BLaER1 (cell line): ENCODE measurements around the gene NUP155.
"Not testable (repeated sequence)": the region's sequence is repeated elsewhere in the genome, so short reads cannot be mapped to it uniquely, and the experiment has no call there.

Experiments used
- H3K27ac ChIP-seq: shearing (Covaris generic); formaldehyde crosslinking; 2 replicates; pipeline ENCODE4 v1.8.1; 2022
- H3K27me3 ChIP-seq: shearing (Covaris generic); formaldehyde crosslinking; 2 replicates; pipeline ENCODE4 v1.8.1; 2022
- H3K36me3 ChIP-seq: shearing (Covaris generic); formaldehyde crosslinking; 2 replicates; pipeline ENCODE4 v1.8.1; 2022
- H3K4me1 ChIP-seq: shearing (Covaris generic); formaldehyde crosslinking; 2 replicates; pipeline ENCODE4 v1.8.1; 2022
- H3K4me2 ChIP-seq: shearing (Covaris generic); formaldehyde crosslinking; 2 replicates; pipeline ENCODE4 v1.8.1; 2022
- H3K4me3 ChIP-seq: shearing (Covaris generic); formaldehyde crosslinking; 2 replicates; pipeline ENCODE4 v1.8.1; 2022
- H3K9ac ChIP-seq: shearing (Covaris generic); formaldehyde crosslinking; 2 replicates; pipeline ENCODE4 v1.8.1; 2022
- H3K9me3 ChIP-seq: shearing (Covaris generic); formaldehyde crosslinking; 2 replicates; pipeline ENCODE4 v1.8.1; 2022
- H4K20me1 ChIP-seq: shearing (Covaris generic); formaldehyde crosslinking; 2 replicates; pipeline ENCODE4 v1.8.1; 2022
- Cebpa-rat ChIP-seq: shearing (Covaris generic); IDR thresholded peaks from 2 replicates; pipeline ENCODE4 v1.8.1; 2022

The NUP155 gene

DNA sequence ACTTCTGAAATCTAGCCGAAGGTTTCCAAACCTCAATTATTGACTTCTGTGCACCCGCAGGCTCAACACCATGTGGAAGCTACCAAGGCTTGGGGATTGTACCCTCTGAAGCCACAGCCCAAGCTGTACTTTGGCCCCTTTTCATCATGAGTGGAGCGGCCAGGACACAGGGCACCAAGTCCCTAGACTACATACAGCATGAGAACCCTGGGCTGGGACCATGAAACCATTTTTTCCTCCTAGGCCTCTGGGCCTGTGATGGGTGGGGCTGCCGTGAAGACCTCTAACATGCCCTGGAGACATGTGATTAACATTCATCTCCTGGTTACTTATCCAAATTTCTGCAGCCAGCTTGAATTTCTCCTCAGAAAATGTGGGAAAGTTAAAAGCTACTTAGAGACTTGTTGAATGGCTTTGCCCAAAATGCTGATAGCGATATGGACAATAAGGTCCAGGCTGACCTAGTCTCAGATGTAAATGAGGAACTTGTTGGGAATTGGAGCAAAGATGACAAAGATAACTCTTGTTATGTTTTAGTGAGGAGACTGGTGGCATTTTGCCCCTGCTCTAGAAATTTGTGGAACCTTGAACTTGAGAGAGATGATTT, 87.6 kb downstream of the NUP155 start:
- no peak for TF ChIP-seq Cebpa-rat
- H3K4me3 ChIP-seq = no peak overlapping the region
- H3K27me3 ChIP-seq = no peaks in the 10 kb centered on the region
- H3K9ac ChIP-seq = no peak overlapping the region
- no peak overlapping the region for H3K4me2 ChIP-seq
- no peak overlapping the region for H3K27ac ChIP-seq
- peaks cover 12% of the 10 kb centered on the region for H3K36me3 ChIP-seq
- H3K4me1 ChIP-seq = no peaks in the 10 kb centered on the region
- H4K20me1 ChIP-seq = no peaks in the 10 kb centered on the region
- H3K9me3 ChIP-seq = peaks cover 74% of the 10 kb centered on the region

DNA sequence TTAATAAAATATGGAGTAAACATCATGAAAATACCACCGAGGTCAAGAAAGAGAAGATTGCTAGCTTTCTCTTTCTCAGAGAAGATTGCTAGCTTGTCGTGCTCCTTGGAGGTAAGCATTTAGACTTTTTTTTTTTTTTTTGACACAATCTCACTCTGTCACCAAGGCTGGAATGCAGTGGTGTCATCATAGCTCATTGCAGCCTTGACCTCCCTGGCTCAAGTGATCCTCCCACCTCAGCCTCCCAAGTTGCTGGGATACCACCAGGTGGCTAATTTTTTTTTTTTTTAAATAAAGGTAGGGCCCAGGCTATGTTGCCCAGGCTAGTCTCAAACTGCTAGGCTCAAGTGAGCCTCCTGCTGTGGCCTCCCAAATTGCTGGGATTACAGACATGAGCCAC, 95.4 kb downstream of the NUP155 start:
- Histone ChIP-seq H3K4me1 (no peaks in the 10 kb centered on the region), H4K20me1 (no peaks in the 10 kb centered on the region), H3K36me3 (no peaks in the 10 kb centered on the region), H3K4me2 (no peak overlapping the region), H3K27ac (no peak overlapping the region), H3K9ac (no peak overlapping the region), H3K9me3 (peaks cover 26% of the 10 kb centered on the region), H3K27me3 (no peaks in the 10 kb centered on the region), H3K4me3 (no peak overlapping the region)
- no peak for TF ChIP-seq Cebpa-rat

DNA sequence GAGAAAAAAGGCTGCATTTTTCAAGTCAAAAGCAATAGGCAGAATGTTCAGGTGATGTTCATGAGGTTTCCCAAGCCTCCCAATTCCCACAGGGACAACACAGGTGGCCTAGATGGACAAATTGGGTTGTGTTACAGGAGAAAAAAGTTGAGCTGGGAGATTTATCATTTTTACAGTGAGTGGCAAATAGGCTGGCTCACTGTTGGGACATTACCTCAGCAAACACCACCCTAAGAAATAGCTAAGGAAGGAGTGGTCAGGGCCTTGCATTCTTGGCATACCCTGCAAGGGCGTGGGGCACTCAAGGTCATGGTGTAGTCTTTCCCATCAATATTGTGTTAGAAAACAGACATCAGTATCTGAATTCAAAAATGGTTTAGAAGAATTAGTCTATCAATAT, 98.4 kb downstream of the NUP155 start:
- no peak overlapping the region for H3K27ac ChIP-seq
- H3K9ac ChIP-seq = no peak overlapping the region
- H3K4me1 ChIP-seq = no peaks in the 10 kb centered on the region
- no peak overlapping the region for H3K4me2 ChIP-seq
- H3K36me3 ChIP-seq = no peaks in the 10 kb centered on the region
- no peaks in the 10 kb centered on the region for H4K20me1 ChIP-seq
- H3K4me3 ChIP-seq = no peak overlapping the region
- no peak for TF ChIP-seq Cebpa-rat
- H3K27me3 ChIP-seq = no peaks in the 10 kb centered on the region
- H3K9me3 ChIP-seq = peaks cover 18% of the 10 kb centered on the region

DNA sequence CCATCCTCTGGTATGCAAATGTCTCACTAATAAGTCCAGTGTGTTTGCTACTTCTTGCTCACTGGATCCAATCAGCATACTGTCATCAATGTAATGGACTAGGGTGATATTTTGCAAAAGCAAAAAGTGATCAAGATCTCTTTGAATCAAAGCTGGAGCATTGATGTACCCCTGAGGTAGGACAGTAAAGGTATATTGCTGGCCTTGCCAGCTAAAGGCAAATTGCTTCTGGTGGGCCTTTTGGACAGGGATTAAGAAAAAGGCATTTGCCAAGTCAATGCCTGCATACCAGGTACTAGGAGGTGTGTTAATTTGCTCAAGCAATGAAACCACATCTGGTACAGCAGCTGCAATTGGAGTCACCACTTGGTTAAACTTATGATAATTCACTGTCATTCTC, 102.8 kb downstream of the NUP155 start:
- not testable (repeated sequence) for H3K36me3 ChIP-seq, H3K4me3 ChIP-seq, H3K4me1 ChIP-seq, H3K27ac ChIP-seq, H3K27me3 ChIP-seq, H4K20me1 ChIP-seq, H3K9ac ChIP-seq, H3K4me2 ChIP-seq
- H3K9me3 ChIP-seq = peaks cover 21% of the 10 kb centered on the region

DNA sequence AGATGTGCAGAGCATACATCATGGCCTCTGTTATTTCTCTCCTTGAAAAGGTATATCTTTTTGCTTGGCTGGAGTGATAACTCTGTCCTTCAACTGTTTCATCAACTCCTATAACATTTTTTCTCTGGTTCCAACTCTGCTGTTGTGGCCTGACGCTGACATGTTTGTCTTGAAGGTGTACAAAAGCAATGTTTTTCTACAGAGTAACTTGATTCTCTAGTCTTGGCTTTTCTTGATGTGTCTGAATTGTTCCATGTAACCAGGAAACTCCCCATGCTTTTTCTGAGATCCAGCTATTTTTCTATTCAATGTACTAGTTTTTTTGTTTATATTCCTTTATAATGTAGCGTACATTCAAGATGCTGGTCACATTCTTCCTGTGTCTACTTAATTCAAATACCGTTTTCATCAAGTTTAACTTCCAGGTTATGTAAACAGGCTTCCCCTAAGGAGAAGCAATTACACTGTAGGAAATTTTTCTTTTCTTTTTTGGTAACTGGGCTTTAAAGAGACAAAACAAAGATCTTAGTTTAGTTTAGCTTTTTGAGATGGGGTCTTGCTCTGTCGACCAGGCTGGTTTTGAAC, 115.0 kb downstream of the NUP155 start:
- Histone ChIP-seq H3K9me3 (peaks cover 16% of the 10 kb centered on the region), H3K9ac (no peak overlapping the region)
- no peak for TF ChIP-seq Cebpa-rat

DNA sequence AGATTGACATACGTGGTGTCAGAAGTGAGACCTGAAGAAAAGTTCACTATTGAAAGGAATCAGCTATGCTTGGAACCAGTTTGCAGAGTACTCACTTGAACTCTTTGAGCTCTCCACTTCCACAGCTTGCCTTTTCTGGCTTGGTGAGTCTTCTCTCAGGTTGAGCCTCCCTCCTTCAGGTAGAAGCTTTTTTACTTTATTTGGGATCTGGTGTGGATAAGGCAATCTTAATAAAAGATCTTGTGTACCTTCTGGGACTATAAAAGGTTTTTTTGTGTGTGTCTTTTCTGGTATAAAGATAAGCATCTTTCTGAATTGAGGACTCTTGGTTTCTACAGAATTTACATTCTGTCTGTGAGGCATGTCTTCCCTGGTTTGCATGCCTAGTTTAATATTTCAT, 116.3 kb downstream of the NUP155 start:
- Histone ChIP-seq H3K4me2 (no peak overlapping the region), H4K20me1 (no peaks in the 10 kb centered on the region), H3K9ac (no peak overlapping the region), H3K4me1 (peaks cover 4% of the 10 kb centered on the region; the same call in 1 of the 2 replicates), H3K27me3 (no peaks in the 10 kb centered on the region), H3K9me3 (peaks cover 16% of the 10 kb centered on the region), H3K36me3 (no peaks in the 10 kb centered on the region), H3K4me3 (no peak overlapping the region), H3K27ac (no peak overlapping the region)
- no peak for TF ChIP-seq Cebpa-rat

More for the DNA sequence above, 115.0 kb downstream of the NUP155 start:
- H3K4me1 ChIP-seq = no peaks in the 10 kb centered on the region
- no peak overlapping the region for H3K4me3 ChIP-seq
- no peak overlapping the region for H3K4me2 ChIP-seq
- no peaks in the 10 kb centered on the region for H3K36me3 ChIP-seq
- H4K20me1 ChIP-seq = no peaks in the 10 kb centered on the region
- H3K27me3 ChIP-seq = no peaks in the 10 kb centered on the region
- H3K27ac ChIP-seq = no peak overlapping the region

DNA sequence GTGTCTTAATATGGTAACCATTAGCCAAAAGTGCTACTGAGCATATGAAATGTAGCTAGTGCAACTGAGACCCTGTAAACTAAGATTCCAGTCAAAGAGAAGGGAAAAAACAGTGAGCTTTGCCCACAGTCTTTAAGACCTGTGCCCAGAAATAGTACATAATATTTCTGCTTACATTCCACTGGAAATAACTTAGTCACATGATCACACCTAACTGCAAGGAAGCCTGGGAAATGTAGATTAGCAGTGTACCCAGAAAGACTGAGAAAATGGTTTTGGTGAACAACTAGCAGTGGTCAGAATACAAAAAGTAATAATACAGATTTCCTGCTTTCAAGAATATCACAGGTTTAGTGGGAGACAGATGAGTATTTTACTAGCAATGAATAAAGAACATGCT, 119.2 kb downstream of the NUP155 start:
- Histone ChIP-seq H4K20me1 (no peaks in the 10 kb centered on the region), H3K36me3 (no peaks in the 10 kb centered on the region), H3K4me2 (no peak overlapping the region), H3K27me3 (no peaks in the 10 kb centered on the region), H3K9me3 (peaks cover 16% of the 10 kb centered on the region), H3K4me1 (peaks cover 25% of the 10 kb centered on the region), H3K27ac (no peak overlapping the region), H3K4me3 (no peak overlapping the region), H3K9ac (no peak overlapping the region)
- TF ChIP-seq Cebpa-rat = no peak

DNA sequence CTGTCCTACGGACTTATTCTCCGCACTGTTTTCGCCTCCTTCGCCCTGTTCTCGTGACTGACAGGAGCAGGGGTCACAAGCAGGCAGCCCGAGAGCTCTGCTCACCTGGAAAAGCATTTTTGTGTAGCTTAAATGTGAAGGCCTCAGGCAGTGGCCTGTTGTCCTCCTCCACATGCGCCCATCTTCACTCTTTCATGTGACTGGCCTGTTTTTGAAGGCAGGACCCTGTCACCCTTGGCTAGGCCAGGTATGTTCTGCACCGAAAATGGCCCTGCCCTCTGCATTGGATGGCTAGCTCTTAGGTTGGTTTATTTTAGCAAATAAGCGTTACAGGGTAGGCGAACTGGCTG, 121.1 kb downstream of the NUP155 start:
- H3K4me3 ChIP-seq = peak overlapping the region; percentile 86

DNA sequence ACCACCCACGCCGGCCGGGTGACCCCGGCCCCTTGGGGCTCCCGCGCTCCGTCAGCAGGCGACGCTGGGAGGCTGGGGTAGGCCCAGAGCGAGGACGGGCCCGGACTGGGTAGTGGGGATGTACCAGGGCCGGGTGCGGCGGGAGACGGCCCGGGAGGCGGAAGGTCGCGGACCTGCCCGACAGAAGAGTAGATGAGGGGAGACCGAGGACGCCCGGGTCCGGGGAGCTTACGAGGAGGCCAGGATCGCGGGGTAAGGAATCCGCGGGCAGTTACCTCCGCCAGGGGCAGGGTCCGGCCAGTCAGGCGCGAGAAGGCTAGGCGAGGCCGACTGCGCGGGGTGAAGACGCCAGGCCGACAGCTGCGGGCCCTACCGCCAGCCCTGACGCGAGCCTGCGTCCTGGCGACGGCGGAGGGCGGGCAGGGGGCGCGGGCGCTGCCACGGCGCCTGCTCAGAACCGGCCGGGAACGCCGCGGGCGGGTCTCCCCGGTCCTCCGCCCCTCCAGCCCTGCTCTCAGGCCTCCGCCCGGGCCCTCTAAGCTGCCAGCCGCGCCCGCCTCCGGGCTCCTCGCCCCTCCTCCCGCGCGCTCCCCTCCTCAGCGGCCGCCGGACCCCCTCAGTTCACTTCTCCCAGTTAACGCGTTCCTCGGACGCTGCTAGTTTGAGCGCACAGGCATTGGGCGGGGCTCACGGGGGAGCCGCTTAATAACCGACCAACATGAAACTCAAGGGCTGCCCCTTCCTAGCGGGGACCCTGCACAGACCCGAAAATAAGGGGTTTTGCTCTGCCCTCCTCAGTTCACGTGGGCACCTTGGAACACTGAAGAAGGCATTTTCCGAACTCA, 121.7 kb downstream of the NUP155 start, which contains the start of gene CPLANE1:
Gene CPLANE1, minus strand, starts transcription at position 407 of the 845 bp plus-strand sequence. CDS start 1,678 bp downstream, outside the sequence.
- H3K9ac ChIP-seq = peak within 1 kb of the TSS; percentile 90

More for the DNA sequence above, 121.1 kb downstream of the NUP155 start:
- Histone ChIP-seq H3K27me3 (no peaks in the 10 kb centered on the region), H3K9ac (peak overlapping the region; percentile 90), H3K9me3 (peaks cover 11% of the 10 kb centered on the region), H3K36me3 (no peaks in the 10 kb centered on the region), H3K27ac (peak overlapping the region; percentile 88; the same call in 1 of the 2 replicates), H3K4me1 (peaks cover 27% of the 10 kb centered on the region), H4K20me1 (no peaks in the 10 kb centered on the region), H3K4me2 (peak overlapping the region; percentile 92)
- no peak for TF ChIP-seq Cebpa-rat

More for the DNA sequence above, 121.7 kb downstream of the NUP155 start, which contains the start of gene CPLANE1:
- H3K4me3 ChIP-seq = peak within 1 kb of the TSS; percentile 86
- no peaks in the 10 kb centered on the region for H3K27me3 ChIP-seq
- H3K36me3 ChIP-seq = no peaks in the 10 kb centered on the region
- H3K27ac ChIP-seq = peak within 1 kb of the TSS; percentile 88
- peaks cover 27% of the 10 kb centered on the region for H3K4me1 ChIP-seq
- no peak for TF ChIP-seq Cebpa-rat
- H4K20me1 ChIP-seq = no peaks in the 10 kb centered on the region
- H3K4me2 ChIP-seq = peak within 1 kb of the TSS; percentile 92
- peaks cover 5% of the 10 kb centered on the region for H3K9me3 ChIP-seq
